ENCODE data around the gene WWP2.

DNA sequence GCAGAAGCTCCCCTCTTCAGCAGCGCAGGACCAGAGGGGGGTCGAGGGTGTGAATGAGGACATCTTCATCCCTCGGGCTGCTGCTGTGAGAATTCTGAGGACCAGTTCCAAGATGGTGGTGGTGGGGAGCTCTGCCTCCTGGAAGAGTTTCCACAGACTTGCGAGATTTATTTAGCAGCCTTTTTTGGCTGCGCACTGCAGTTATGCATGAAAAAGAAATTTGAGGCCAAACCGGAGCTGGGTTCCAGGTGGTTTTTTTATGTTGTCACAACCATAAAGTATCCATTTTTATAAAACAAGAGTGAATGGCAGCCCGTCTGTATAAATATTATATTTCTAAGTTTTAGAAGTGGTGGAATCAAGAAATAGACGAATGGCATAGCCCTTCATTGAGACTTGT lies 112.1 kb downstream of the WWP2 start:
- TF ChIP-seq CTCF (IDR thresholded peaks at IDR 0.05; ENCODE audit: poor library complexity, severe bottlenecking) (no peak), TAF1 (IDR thresholded peaks at IDR 0.05; ENCODE audit: low read depth) (no peak), EZH2 (IDR thresholded peaks at IDR 0.05; ENCODE audit: borderline replicate concordance, insufficient read depth, low read length, poor library complexity, severe bottlenecking) (no peak), RAD21 (conservative IDR thresholded peaks at IDR 0.05) (no peak), SMC3 (conservative IDR thresholded peaks at IDR 0.05; ENCODE audit: poor library complexity) (no peak), POLR2AphosphoS5 (IDR thresholded peaks at IDR 0.05) (no peak), EP300 (conservative IDR thresholded peaks at IDR 0.05; ENCODE audit: poor library complexity, severe bottlenecking) (no peak), MXI1 (conservative IDR thresholded peaks at IDR 0.05; ENCODE audit: poor library complexity, severe bottlenecking) (no peak)
